Adrenal gland (tissue), 12 donors: ENCODE data around the gene DLG2. TPM values are rescaled to one million over a fixed set of nuclear protein-coding genes. Genes with fewer than 3 reads are reported as not detected.
A peak's percentile ranks its signal among the peaks of the same experiment; 100 is the strongest.

ENCODE experiments used
- DNase-seq, 7 donors: peaks; one replicate each; pipeline ENCODE4 v3.0.0-alpha.2; 2019 to 2020
- H3K27ac ChIP-seq, 5 donors: fragments of 200-600 bp; sonication (generic) in 4 of 5; 1 replicate in 3 of 5; 2 replicates in 2 of 5; pipeline versions ENCODE4 v1.5.1 to v1.8.0; 2016 to 2020; ENCODE audit warnings: mild to moderate bottlenecking in 1 of 5
- H3K27me3 ChIP-seq: fragments of 200-600 bp; 2 replicates; pipeline ENCODE4 v1.8.0; 2021
- H3K36me3 ChIP-seq, 2 donors: fragments of 200-600 bp; replicated peaks in 1 of 2; 1 replicate in 1 of 2; 2 replicates in 1 of 2; pipeline versions ENCODE4 v1.5.1 to v1.8.0; 2018 to 2022
- H3K4me1 ChIP-seq, 2 donors: fragments of 200-600 bp; replicated peaks in 1 of 2; 1 replicate in 1 of 2; 2 replicates in 1 of 2; pipeline versions ENCODE4 v1.5.1 to v1.8.0; 2018 to 2021
- H3K4me3 ChIP-seq, 4 donors: fragments of 200-600 bp; sonication (generic) in 3 of 4; one replicate each; pipeline ENCODE4 v1.5.1; 2016 to 2018
- H3K9me3 ChIP-seq, 3 donors: fragments of 200-600 bp; sonication (generic) in 1 of 3; replicated peaks in 1 of 3; 1 replicate in 2 of 3; 2 replicates in 1 of 3; pipeline versions ENCODE4 v1.5.1 to v1.8.0; 2016 to 2021
- POLR2A ChIP-seq, 2 donors: fragments of 450-650 bp; IDR thresholded peaks; one replicate each; pipeline ENCODE4 v1.6.1; 2017; ENCODE audit warnings: antibody characterized with exemption in 2 of 2, mild to moderate bottlenecking in 2 of 2, moderate library complexity in 1 of 2
- WGBS, 4 donors: extraction: QIAGEN DNeasy Blood & Tissue Kit in 2 of 4; methylation state at CpG; one replicate each; pipeline versions ENCODE4 v1.1.5 to v1.1.7; 2013 to 2017; 5-methylcytosine and 5-hydroxymethylcytosine counted together
- intact Hi-C, 2 donors: fragments of 100-400 bp; cut with DNase I; formaldehyde crosslinking; loops; one replicate each; pipeline versions ENCODE4 v1.14.1 to v1.15.0; 2022 to 2023
- polyA plus RNA-seq, 3 donors: library from polyadenylated mRNA; stranded (reverse); fragments of 200-250 nt in 2 of 3; fragments of 350-450 nt in 1 of 3; fragmentation: Illumina TruSeq in 1 of 3; extraction: RNeasy Lipid Tissue Mini Kit (QIAGEN cat#74804) in 1 of 3; gene quantifications; one replicate each; pipeline ENCODE4 v1.2.3, GENCODE V29; 2013 to 2014
- total RNA-seq, 9 donors: library from RNA; depleted of rRNA in 4 of 9; stranded (reverse); fragments of >200 nt in 4 of 9; fragments of 120-200 nt in 1 of 9; fragmentation: NEBNext Ultra II Directional in 1 of 9; extraction: Animal tissue kit (Norgen Biotek cat#: 25700) in 1 of 9; gene quantifications; one replicate each; pipeline versions ENCODE4 v1.1.0 to v1.2.4, GENCODE V29; 2013 to 2023
- TF ChIP-seq, protein P1 (sequence below), 6 experiments: fragments of 450-650 bp in 4 of 6; fragments of 200-600 bp in 2 of 6; sonication (generic) in 1 of 6; IDR thresholded peaks; 1 replicate in 5 of 6; 2 replicates in 1 of 6; pipeline versions ENCODE4 v1.5.1 to v1.8.0; 2016 to 2021; ENCODE audit warnings: antibody characterized with exemption in 6 of 6, mild to moderate bottlenecking in 2 of 6, moderate library complexity in 1 of 6
- donor health status: healthy with polysubstance abuse.
- donor health status: Bipolar disorder and iron deficiency.
- donor health status: DM: yes; HTN: yes; CAD: no.
- donor health status: DM: no; HTN: no; CAD: no.
- donor health status: DM: no; HTN: no; CAD: no.
- donor health status: DM: yes; HTN: yes; CAD: no.

The DLG2 gene
- total and polyA plus RNA-seq, 12 donors, result 8.3 to 101 (median 37.5) TPM

DNA sequence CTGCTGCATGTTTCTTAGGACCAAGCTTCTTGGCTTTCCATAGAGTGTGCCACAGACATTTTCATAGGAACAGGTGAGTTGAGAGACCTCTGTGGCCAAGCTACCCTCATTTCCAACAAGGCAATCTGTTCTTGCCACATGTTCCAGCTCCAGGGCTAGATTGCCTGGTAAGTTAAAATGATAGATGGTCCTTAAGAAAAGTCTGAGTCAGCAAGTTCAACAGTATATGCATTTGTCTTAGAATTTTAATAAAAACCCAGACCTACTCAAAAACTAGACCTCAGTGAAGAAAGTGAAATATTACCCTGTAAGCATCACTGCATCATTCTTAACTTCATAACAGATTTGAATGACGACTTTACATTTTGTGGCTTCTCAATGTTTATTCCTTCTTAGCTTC is 1123.6 kb downstream of the DLG2 start:
- no peaks in the 10 kb centered on the region for H3K27me3 ChIP-seq
- 70 to 85% (median 82%) methylated on average over 1 of the region's 1 CpG for WGBS, 4 donors
- H3K27ac ChIP-seq, result no peak overlapping the region
- TF ChIP-seq, protein P1, sequence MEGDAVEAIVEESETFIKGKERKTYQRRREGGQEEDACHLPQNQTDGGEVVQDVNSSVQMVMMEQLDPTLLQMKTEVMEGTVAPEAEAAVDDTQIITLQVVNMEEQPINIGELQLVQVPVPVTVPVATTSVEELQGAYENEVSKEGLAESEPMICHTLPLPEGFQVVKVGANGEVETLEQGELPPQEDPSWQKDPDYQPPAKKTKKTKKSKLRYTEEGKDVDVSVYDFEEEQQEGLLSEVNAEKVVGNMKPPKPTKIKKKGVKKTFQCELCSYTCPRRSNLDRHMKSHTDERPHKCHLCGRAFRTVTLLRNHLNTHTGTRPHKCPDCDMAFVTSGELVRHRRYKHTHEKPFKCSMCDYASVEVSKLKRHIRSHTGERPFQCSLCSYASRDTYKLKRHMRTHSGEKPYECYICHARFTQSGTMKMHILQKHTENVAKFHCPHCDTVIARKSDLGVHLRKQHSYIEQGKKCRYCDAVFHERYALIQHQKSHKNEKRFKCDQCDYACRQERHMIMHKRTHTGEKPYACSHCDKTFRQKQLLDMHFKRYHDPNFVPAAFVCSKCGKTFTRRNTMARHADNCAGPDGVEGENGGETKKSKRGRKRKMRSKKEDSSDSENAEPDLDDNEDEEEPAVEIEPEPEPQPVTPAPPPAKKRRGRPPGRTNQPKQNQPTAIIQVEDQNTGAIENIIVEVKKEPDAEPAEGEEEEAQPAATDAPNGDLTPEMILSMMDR (IDR thresholded peaks at IDR 0.05), result no peak
- no peak for TF ChIP-seq POLR2A (IDR thresholded peaks at IDR 0.05)
- H3K36me3 ChIP-seq, result no peaks in the 10 kb centered on the region
- no peak for DNase-seq
- H3K4me3 ChIP-seq, result no peak overlapping the region
- no peaks in the 10 kb centered on the region for H3K9me3 ChIP-seq
- peaks cover 0 to 2% of the 10 kb centered on the region in 2 donors for H3K4me1 ChIP-seq
- intact Hi-C loops, result no loop called here

DNA sequence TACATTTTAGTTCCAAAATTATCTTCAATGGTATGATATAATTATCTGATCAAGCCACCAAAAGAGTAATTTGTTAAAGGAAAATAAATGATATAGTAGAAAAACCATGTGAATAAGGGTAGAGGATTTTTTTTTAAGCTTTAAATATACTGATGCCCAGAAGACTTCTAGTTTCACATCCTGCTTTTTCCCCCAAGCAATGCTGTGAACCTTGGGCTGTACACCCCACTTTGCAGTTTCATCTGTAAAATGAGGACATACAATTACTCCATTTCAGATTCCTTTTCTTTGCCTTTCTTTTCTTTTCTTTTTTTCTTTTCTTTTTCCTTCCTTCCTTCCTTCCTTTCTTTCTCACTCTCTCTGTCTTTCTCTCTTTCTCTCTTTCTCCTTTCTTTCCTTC is 1125.4 kb downstream of the DLG2 start:
- DNase-seq, result no peak
- TF ChIP-seq, protein P1 (IDR thresholded peaks at IDR 0.05), result no peak
- H3K4me1 ChIP-seq, result peaks cover 0 to 15% of the 10 kb centered on the region in 2 donors
- intact Hi-C loops, result no loop called here
- H3K36me3 ChIP-seq, result no peaks in the 10 kb centered on the region
- H3K27ac ChIP-seq, result no peak overlapping the region
- H3K4me3 ChIP-seq, result no peak overlapping the region
- no peaks in the 10 kb centered on the region for H3K9me3 ChIP-seq
- H3K27me3 ChIP-seq, result no peaks in the 10 kb centered on the region

DNA sequence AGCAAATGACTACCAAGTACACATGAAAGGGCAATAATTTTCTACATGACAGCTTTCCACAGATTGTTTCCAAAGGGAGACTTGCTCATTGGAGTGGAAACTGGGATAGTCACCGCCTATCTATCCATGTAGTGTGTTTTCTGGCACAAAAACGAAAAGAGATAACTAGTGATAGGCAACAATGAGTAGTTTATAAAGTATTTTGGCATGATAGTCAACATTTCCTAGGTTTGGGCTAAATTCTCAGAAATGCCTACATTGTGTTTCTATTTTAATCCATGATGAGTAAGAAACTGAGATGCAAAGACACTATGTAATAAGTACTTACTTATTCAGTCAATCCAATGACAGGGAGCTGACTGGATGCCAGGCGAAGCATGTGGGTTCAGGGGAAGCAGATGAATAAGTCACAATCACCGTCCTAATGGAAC is 1129.1 kb downstream of the DLG2 start:
- peak; percentile 21 to 90 (median 77) for DNase-seq
- Histone ChIP-seq H3K27me3 (no peaks in the 10 kb centered on the region), H3K9me3 (no peaks in the 10 kb centered on the region), H3K27ac (peak overlapping the region in 2 of 5 donors; percentile 55 to 71), H3K36me3 (no peaks in the 10 kb centered on the region), H3K4me1 (peaks cover 0 to 15% of the 10 kb centered on the region in 2 donors), H3K4me3 (no peak overlapping the region)
- TF ChIP-seq POLR2A (IDR thresholded peaks at IDR 0.05), result no peak
- TF ChIP-seq, protein P1 (IDR thresholded peaks at IDR 0.05), result no peak
- intact Hi-C loops, result no loop called here
- WGBS, 4 donors, result 39 to 63% (median 45%) methylated on average over 4 of the region's 4 CpGs

DNA sequence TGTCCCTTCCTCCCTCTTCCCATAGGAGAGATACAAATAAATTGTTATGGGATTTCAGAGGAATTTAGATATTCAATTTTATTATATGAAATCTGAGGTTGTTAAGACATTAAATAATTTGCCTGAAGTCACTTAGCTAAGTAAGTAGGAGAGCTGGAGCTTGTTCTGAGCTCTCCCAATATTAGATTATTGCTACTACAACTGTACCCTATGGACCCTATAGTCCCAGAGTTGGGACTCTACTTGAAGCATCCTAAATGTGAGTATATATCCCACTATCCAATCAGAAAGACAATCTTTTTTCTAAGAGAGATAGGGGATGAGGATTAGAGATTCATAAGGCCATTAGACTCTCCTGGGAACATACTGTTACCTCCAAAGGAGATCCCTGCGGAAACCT is 1130.0 kb downstream of the DLG2 start:
- no peak for DNase-seq
- H3K9me3 ChIP-seq, result no peaks in the 10 kb centered on the region
- H3K4me1 ChIP-seq, result peaks cover 0 to 15% of the 10 kb centered on the region in 2 donors
- intact Hi-C loops, result no loop called here
- H3K27ac ChIP-seq, result peak overlapping the region in 1 of 5 donors; percentile 55
- H3K27me3 ChIP-seq, result no peaks in the 10 kb centered on the region
- H3K4me3 ChIP-seq, result no peak overlapping the region
- no peaks in the 10 kb centered on the region for H3K36me3 ChIP-seq
- TF ChIP-seq, protein P1 (IDR thresholded peaks at IDR 0.05), result no peak
- no peak for TF ChIP-seq POLR2A (IDR thresholded peaks at IDR 0.05)
- WGBS, 4 donors, result 39 to 100% (median 100%) methylated on average over 1 of the region's 1 CpG
